DOHH2 (cell line): ENCODE measurements around the gene B4GALT4.
"Not testable (repeated sequence)": the region's sequence is repeated elsewhere in the genome, so short reads cannot be mapped to it uniquely, and the experiment has no call there.

Experiments used
- H3F3A ChIP-seq: fragments of 200-600 bp; sonication (generic), shearing (Covaris generic); 2 replicates; pipeline ENCODE4 v1.6.0; 2016; ENCODE audit warnings: antibody characterized with exemption, mild to moderate bottlenecking; ENCODE audit not compliant: control insufficient read depth, insufficient read depth
- H3K27ac ChIP-seq: fragments of 200-600 bp; sonication (generic); 2 replicates; pipeline ENCODE4 v1.5.1; 2014; ENCODE audit warnings: low read depth, mild to moderate bottlenecking, low read length, moderate library complexity
- H3K27me3 ChIP-seq: fragments of 200-600 bp; sonication (generic); 2 replicates; pipeline ENCODE4 v1.6.1; 2014; ENCODE audit warnings: mild to moderate bottlenecking, low read length, mixed read lengths; ENCODE audit not compliant: control insufficient read depth
- H3K36me3 ChIP-seq: fragments of 200-600 bp; sonication (generic); 2 replicates; pipeline ENCODE4 v1.6.1; 2014; ENCODE audit warnings: mild to moderate bottlenecking, low read length, moderate library complexity, mixed read lengths; ENCODE audit not compliant: control insufficient read depth
- H3K4me1 ChIP-seq: fragments of 200-600 bp; sonication (generic); 2 replicates; pipeline ENCODE4 v1.6.1; 2014; ENCODE audit warnings: mild to moderate bottlenecking, low read length, mixed read lengths; ENCODE audit not compliant: control insufficient read depth
- H3K4me2 ChIP-seq: fragments of 200-600 bp; sonication (generic); 2 replicates; pipeline ENCODE4 v1.6.0; 2014; ENCODE audit warnings: mild to moderate bottlenecking, low read length, moderate library complexity
- H3K4me3 ChIP-seq: fragments of 200-600 bp; sonication (generic); 2 replicates; pipeline ENCODE4 v1.5.1; 2014; ENCODE audit warnings: mild to moderate bottlenecking, low read length, mixed read lengths
- H3K79me2 ChIP-seq: fragments of 200-600 bp; sonication (generic); 2 replicates; pipeline ENCODE4 v1.6.1; 2014; ENCODE audit warnings: mild to moderate bottlenecking, low read length, mixed read lengths; ENCODE audit not compliant: control insufficient read depth
- H3K9me2 ChIP-seq: fragments of 200-600 bp; sonication (generic); replicated peaks from 2 replicates; pipeline ENCODE4 v1.6.1; 2014; ENCODE audit warnings: mild to moderate bottlenecking, low read length, mixed read lengths; ENCODE audit not compliant: control insufficient read depth
- H3K9me3 ChIP-seq: fragments of 200-600 bp; sonication (generic); 2 replicates; pipeline ENCODE4 v1.6.1; 2014; ENCODE audit warnings: antibody characterized with exemption, low read length, mixed read lengths; ENCODE audit not compliant: control insufficient read depth, insufficient read depth
- H4K20me1 ChIP-seq: fragments of 200-600 bp; sonication (generic); 2 replicates; pipeline ENCODE4 v1.6.0; 2014; ENCODE audit warnings: low read depth, mild to moderate bottlenecking, antibody characterized with exemption, low read length, moderate library complexity; ENCODE audit not compliant: control insufficient read depth, insufficient read depth
- CTCF ChIP-seq: fragments of 200-600 bp; sonication (generic); IDR thresholded peaks from one replicate; pipeline ENCODE4 v1.5.1; 2014; ENCODE audit warnings: antibody characterized with exemption, mild to moderate bottlenecking, low read depth, low read length; ENCODE audit not compliant: poor library complexity, severe bottlenecking
- EZH2phosphoT487 ChIP-seq: fragments of 200-600 bp; sonication (generic); IDR thresholded peaks from 2 replicates; pipeline ENCODE4 v1.6.1; 2017; ENCODE audit warnings: borderline replicate concordance, mild to moderate bottlenecking, antibody characterized with exemption, low read length, moderate library complexity, mixed read lengths

Gene B4GALT4

GRCh38 chr3:119245778-119246177 is 5.1 kb upstream of the B4GALT4 start:
- Histone ChIP-seq H4K20me1 (no peaks in the 10 kb centered on the region), H3K36me3 (no peaks in the 10 kb centered on the region), H3K9me2 (no peaks in the 10 kb centered on the region), H3K4me1 (peaks cover 9% of the 10 kb centered on the region), H3K4me2 (no peak overlapping the region), H3F3A (peaks cover 4% of the 10 kb centered on the region), H3K4me3 (no peak overlapping the region), H3K79me2 (no peaks in the 10 kb centered on the region), H3K27ac (no peak overlapping the region), H3K9me3 (no peaks in the 10 kb centered on the region), H3K27me3 (no peaks in the 10 kb centered on the region)
- TF ChIP-seq CTCF = no peak
- TF ChIP-seq EZH2phosphoT487 = no peak

GRCh38 chr3:119243712-119244111 is 3.0 kb upstream of the B4GALT4 start:
- Histone ChIP-seq H3K36me3 (no peaks in the 10 kb centered on the region; the same call in 1 of the 2 replicates), H3K4me2 (no peak overlapping the region), H3F3A (peaks cover 4% of the 10 kb centered on the region), H3K4me1 (peaks cover 24% of the 10 kb centered on the region), H3K79me2 (peaks cover 20% of the 10 kb centered on the region), H3K27me3 (no peaks in the 10 kb centered on the region), H3K27ac (no peak overlapping the region), H4K20me1 (no peaks in the 10 kb centered on the region), H3K4me3 (no peak overlapping the region), H3K9me3 (no peaks in the 10 kb centered on the region), H3K9me2 (no peaks in the 10 kb centered on the region)
- TF ChIP-seq CTCF (no peak), EZH2phosphoT487 (no peak)

DNA sequence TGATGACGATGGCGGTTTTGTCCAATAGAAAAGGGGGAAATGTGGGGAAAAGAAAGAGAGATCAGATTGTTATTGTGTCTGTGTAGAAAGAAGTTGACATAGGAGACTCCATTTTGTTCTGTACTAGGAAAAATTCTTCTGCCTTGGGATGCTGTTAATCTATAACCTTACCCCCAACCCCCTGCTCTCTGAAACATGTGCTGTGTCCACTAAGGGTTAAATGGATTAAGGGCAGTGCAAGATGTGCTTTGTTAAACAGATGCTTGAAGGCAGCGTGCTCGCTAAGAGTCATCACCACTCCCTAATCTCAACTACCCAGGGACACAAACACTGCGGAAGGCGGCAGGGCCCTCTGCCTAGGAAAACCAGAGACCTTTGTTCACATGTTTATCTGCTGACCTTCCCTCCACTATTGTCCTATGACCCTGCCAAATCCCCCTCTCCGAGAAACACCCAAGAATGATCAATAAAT is 2.4 kb upstream of the B4GALT4 start:
- not testable (repeated sequence) for H3K4me2 ChIP-seq, H3K4me3 ChIP-seq, H3K9me2 ChIP-seq, H3F3A ChIP-seq, H3K27me3 ChIP-seq, H3K27ac ChIP-seq, H4K20me1 ChIP-seq, H3K36me3 ChIP-seq, H3K9me3 ChIP-seq
- Histone ChIP-seq H3K4me1 (peaks cover 24% of the 10 kb centered on the region), H3K79me2 (peaks cover 25% of the 10 kb centered on the region)

DNA sequence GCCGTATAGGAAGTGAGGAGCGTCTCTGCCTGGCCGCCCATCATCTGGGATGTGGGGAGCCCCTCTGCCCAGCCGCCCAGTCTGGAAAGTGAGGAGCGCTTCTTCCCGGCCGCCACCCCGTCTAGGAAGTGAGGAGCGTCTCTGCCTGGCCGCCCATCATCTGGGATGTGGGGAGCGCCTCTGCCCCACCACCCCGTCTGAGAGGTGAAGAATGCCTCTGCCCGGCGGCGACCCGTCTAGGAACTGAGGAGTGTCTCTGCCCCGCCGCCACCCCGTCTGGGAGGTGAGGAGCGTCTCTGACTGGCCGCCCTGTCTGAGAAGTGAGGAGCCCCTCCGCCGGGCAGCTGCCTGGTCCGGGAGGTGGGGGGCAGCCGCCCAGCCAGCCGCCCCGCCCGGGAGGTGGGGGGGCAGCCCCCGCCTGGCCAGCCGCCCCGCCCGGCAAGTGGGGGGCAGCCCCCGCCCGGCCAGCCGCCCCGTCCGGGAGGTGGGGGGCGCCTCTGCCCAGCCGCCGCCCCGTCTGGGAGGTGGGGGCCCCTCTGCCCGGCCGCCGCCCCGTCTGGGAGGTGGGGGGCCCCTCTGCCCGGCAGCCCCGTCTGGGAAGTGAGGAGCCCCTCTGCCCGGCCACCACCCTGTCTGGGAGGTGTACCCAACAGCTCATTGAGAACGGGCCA is 1.8 kb upstream of the B4GALT4 start:
- Histone ChIP-seq H3K79me2 (peaks cover 29% of the 10 kb centered on the region), H3K4me1 (peaks cover 24% of the 10 kb centered on the region)
- not testable (repeated sequence) for H4K20me1 ChIP-seq, H3K9me2 ChIP-seq, H3K4me3 ChIP-seq, H3K27ac ChIP-seq, H3F3A ChIP-seq, H3K4me2 ChIP-seq, H3K27me3 ChIP-seq, H3K9me3 ChIP-seq, H3K36me3 ChIP-seq
